Right kidney (tissue), 9 donors: ENCODE data around the gene ST3GAL6.

Experiments
- DNase-seq: peaks from one replicate; pipeline ENCODE4 v3.0.0-alpha.2; 2016
- long read RNA-seq, 8 donors: transcript quantifications; one replicate each; lab custom pipeline, GENCODE V29; 2026

ST3GAL6 gene
- long read RNA-seq, donor 1, transcript ST3GAL6-214 (10 exons, 1,886 nt): major isoform, 8 of 19 reads
- long read RNA-seq, donor 1, partial matches to known transcripts: 7 of 19 reads
- long read RNA-seq, donor 1, other reads (novel, unspliced or antisense): 0 of 19 reads
- long read RNA-seq, donor 2, transcript ST3GAL6-214 (10 exons, 1,886 nt): major isoform, 5 of 22 reads
- long read RNA-seq, donor 2, partial matches to known transcripts: 17 of 22 reads
- long read RNA-seq, donor 2, other reads (novel, unspliced or antisense): 0 of 22 reads
- long read RNA-seq, donor 3, partial matches to known transcripts: 6 of 7 reads
- long read RNA-seq, donor 3, other reads (novel, unspliced or antisense): 0 of 7 reads
- long read RNA-seq, donor 4, transcript ST3GAL6-214 (10 exons, 1,886 nt): major isoform, 5 of 22 reads
- long read RNA-seq, donor 4, partial matches to known transcripts: 11 of 22 reads
- long read RNA-seq, donor 4, other reads (novel, unspliced or antisense): 0 of 22 reads
- long read RNA-seq, donor 5, partial matches to known transcripts: 0 of 2 reads
- long read RNA-seq, donor 5, other reads (novel, unspliced or antisense): 0 of 2 reads
- long read RNA-seq, donor 6, partial matches to known transcripts: 16 of 28 reads
- long read RNA-seq, donor 6, other reads (novel, unspliced or antisense): 5 of 28 reads
- long read RNA-seq, donor 7, transcript ST3GAL6-214 (10 exons, 1,886 nt): major isoform, 7 of 153 reads
- long read RNA-seq, donor 7, partial matches to known transcripts: 142 of 153 reads
- long read RNA-seq, donor 7, other reads (novel, unspliced or antisense): 0 of 153 reads
- long read RNA-seq, donor 8, partial matches to known transcripts: 8 of 12 reads
- long read RNA-seq, donor 8, other reads (novel, unspliced or antisense): 0 of 12 reads

DNA sequence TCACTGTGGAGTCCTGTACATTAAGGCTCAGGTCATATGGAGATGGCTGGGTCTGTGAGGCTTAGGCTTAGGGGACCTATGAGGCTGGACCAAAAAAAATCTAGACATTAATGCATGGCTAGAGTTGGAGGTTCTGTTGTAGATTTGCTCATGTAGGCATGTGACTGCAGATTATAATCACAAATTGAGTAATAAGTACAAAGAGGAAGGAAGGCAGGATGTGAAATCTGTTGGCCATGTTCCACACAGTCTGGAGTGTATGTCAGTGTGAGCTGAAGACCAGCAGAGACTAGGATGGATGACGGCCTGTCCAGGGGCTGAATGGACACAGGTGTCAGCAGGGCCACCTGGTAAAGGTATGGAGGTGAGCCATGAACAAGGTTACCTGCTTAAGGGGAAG is at the start of gene ST3GAL6:
TSS of gene ST3GAL6 (plus strand) at position 265 of the 400 bp plus-strand sequence. CDS start 5,101 bp downstream, outside the sequence.
- DNase-seq: no peak

DNA sequence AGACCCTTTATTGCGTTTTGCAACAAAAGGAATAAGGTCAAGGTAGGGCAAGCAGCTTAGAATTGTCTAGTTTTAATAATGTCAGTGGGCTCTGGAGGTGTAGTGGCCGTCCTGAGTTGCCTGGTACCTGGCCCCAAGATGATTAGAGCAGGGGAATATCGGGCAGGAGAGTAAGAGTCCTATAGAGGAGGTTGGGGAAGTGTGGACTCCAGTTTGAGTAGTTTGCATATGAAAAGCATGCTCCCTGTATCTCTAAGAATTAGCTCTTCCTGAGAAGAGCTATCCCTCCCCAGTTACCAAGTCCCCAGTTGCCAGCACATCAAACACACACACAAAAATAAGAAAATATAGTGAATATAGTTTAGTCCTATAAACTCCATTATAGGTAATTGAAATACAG is 49.2 kb upstream of the ST3GAL6 start:
- no peak for DNase-seq

DNA sequence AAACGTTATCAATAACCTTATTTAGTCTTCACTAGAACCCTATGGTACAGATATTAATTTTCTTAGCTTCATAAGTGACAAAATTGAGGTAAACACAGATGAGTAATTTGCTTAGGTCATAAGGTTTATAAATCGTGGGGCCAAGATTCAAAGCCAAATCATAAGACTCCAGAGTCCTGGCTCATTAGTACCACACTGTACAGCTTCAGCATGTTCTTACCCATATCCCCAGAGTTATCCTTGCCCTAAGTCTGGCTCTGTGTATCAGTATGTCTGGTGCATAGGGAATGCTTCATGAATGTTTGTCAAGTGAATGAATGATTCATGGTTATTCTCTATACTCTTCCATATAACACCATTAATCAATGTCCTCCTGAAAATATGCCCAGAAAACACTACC is 45.6 kb upstream of the ST3GAL6 start:
- DNase-seq: no peak

- no peak for DNase-seq
Measured at GRCh38 chr3:98718730-98719129, 44.4 kb upstream of the ST3GAL6 start.

DNA sequence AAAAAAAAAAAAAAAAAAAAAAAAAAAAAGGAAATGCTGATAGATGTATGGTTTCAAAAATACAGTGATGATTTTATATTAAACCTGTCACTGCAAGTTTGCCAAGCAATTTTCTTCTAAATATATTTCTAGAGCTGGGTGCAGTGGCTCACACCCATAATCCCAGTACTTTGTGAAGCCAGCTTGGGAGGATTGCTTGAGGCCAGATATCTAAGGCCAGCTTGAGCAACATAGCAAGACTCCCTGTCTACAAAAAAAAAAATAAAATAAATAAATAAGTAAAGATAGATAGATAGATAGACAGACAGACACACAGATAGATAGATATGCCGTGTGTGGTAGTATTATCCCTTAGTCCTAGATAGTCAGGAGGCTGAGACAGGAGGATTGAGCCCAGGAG is 41.4 kb upstream of the ST3GAL6 start:
- no peak for DNase-seq

- no peak for DNase-seq
Measured at GRCh38 chr3:98722389-98722788, 40.8 kb upstream of the ST3GAL6 start.

- no peak for DNase-seq
Measured at GRCh38 chr3:98725352-98725751, 37.8 kb upstream of the ST3GAL6 start.

GRCh38 chr3:98726084-98726483 is 37.1 kb upstream of the ST3GAL6 start:
- DNase-seq: no peak

DNA sequence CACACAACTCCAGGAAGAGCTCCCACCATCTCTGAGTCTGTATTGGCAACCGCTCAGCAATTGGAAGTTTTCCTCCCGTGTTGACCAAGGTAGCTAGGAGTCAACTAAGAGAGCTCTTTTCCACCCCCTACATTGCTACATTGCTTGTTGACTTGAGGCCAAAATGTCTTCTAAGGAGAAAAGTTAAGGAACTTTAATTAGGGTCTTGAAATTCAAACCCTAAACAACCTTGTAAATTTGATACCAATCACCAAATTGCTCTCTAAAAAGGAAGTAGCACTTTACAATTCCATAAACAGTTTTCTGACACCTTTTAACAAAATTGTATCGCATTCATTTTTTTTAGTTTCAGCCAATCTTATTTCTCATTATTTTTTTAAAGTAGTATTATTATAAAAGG is 35.5 kb upstream of the ST3GAL6 start:
- DNase-seq: no peak

DNA sequence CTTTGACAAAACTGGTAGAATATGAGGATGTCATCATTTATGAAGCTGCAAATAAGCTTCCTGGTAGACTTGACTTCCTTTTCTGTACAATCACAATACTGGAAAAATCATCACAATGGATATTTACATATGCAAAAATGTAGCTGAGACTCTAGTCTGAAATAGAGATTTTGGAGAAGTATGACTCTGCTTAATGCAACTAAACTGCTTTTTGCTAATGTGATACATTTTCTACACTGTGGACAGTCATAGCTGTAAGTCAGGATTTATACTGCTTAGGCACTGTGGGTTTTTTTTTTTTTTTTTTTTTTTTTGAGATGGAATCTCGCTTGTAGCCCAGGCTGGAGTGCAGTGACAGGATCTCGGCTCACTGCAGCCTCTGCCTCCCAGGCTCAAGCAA is 34.5 kb upstream of the ST3GAL6 start:
- DNase-seq: no peak

DNA sequence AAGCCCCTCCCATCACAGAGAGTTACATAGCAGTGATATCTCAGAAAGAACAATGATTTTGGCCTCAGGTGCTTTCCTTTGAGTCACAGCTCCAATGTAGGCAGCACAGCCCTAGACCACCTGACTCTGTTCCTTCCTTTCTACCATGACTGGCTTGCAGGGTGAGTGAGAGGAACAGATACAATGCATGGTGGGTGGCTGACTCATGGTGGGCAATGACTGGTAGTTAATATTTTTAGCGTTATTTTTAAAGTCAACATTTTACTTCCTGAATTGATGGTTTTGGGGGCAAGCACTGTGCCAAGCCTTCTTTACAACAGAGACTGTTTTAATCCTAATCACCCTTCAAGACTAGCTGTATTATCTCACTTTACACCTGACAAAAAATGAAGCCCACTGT is 32.8 kb upstream of the ST3GAL6 start:
- DNase-seq: no peak

DNA sequence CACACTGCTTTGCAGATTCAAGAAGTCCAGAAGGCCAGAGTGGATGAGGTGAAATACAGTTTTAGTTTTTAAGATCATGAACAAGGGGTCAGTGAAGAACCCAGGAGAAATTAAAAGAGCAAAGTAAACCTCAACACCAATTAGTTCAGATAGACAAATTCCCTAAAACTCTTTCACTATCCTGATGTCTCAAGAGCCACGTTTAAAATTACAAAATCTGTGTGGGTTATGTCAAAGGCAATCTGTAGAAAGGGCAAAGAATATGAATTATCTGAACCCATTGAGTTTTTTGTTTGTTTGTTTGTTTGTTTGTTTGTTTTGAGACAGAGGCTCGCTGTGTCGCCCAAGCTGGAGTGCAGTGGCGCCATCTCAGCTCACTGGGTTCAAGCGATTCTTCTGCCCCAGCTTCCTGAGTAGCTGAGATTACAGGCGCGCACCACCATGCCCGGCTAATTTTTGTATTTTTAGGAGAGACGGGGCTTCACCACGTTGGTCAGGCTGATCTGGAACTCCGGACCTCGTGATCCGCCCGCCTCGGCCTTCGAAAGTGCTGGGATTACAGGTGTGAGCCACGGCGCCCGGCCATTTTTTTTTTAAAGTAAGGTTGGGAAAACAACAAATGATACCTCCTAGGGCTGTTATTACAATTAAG is 32.1 kb upstream of the ST3GAL6 start:
- DNase-seq: no peak

DNA sequence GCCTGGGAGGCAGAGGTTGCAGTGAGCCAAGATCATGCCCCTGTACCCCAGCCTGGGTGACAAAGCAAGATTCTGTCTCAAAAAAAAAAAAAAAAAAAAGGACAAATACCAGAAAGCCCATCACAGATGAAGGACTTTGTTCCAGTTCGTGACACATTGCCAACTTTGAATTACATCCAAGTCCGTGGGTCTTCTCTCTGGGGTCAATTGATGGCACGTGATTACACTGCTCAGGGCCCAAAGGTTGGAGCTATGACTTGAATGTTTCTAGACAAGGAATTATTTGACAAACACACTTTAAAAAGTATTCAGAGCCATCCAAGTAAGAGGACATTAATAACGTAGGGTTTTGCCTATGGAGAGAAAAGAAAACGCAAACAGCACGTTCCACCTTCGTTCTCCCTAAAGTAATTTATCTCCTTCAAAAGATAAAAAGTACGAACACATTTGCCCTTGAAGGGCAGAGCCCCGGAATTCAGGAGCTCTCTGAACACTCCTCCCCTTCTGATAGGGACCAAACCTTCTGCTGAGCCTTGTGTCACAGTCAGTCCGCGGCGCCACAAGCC is 31.3 kb upstream of the ST3GAL6 start:
- no peak for DNase-seq

- DNase-seq: peak; percentile 93
Measured at GRCh38 chr3:98732286-98733052, 30.7 kb upstream of the ST3GAL6 start.

DNA sequence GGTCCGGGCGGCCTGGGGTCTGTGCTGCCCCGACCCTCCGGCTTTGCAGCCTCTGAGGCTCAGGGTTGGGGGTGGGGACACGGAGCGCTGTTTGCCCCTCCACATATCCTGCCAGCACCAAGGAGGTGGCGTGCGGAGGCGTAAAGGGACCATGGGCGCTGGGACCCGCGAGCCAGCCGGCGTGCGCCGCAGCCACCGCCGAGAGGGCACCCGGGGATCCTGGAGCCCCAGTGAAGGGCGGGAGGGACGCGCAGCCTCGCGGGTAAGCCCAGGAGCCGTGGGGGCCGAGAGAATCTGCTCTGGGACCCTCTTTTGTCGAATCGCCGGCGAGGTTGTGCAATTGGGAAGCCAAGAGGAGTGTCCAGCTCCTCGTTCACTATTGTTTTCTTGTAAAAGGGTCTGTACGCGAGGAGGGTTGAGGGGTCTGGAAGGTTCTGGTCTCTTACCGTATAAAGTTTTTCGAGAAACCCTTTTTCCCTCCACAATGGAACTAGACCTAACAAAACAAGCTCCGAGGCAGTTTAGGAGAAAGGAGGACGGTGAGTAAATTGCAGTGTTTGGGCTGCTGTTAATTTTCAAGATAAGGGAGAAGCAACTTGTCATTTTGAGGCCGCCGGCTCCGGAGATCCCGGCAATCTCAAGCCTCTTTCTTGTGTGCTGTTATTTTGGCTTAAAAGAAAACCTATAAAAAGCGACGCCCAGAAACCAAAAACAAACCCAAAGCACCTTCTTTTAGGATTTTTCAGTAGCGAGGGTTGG is 29.9 kb upstream of the ST3GAL6 start:
- peak; percentile 87 for DNase-seq

- no peak for DNase-seq
Measured at GRCh38 chr3:98733812-98734281, 29.3 kb upstream of the ST3GAL6 start.

DNA sequence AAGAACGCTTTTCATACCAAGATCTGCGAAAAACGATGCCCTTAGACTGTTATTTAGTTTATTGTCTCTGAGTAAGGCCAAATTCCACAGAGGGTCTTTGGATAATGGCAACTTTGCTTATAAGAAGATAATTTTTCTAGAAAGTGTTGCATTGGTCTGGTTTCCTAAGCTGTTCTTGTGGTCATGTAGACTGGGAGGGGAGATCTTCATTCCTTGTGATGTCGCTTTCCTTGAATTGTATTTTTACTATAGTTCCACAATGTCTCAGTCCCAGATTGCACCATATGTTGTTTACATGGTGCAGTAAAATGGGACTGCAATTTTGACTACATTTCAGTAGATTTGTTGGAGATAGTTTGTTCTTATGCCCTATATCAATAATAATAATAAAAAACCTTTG is 28.8 kb upstream of the ST3GAL6 start:
- no peak for DNase-seq

- no peak for DNase-seq
Measured at GRCh38 chr3:98734735-98735134, 28.4 kb upstream of the ST3GAL6 start.

DNA sequence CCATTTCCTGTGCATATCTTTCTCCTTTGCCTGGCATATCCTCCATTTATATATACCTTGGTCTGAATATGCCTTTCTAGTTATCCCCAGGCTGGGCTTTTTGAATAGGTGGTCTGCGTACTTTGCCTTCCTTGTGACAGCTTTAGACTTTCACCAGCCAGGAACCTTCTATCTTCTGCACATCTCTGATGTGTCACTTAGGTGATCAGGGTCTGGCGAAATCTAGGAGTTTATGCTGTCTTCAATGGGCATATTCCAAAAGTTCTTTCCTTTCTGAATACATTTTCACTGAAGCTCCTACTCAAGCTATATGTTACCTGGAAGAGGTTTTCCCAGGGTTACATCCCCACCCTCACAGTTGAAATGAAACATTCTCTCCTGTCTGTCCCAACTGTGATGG is 27.8 kb upstream of the ST3GAL6 start:
- DNase-seq: no peak

- no peak for DNase-seq
Measured at GRCh38 chr3:98735761-98736269, 27.3 kb upstream of the ST3GAL6 start.

GRCh38 chr3:98737301-98737700 is 25.8 kb upstream of the ST3GAL6 start:
- no peak for DNase-seq
